Measurements from ENCODE around the gene TMPRSS9.

DNA sequence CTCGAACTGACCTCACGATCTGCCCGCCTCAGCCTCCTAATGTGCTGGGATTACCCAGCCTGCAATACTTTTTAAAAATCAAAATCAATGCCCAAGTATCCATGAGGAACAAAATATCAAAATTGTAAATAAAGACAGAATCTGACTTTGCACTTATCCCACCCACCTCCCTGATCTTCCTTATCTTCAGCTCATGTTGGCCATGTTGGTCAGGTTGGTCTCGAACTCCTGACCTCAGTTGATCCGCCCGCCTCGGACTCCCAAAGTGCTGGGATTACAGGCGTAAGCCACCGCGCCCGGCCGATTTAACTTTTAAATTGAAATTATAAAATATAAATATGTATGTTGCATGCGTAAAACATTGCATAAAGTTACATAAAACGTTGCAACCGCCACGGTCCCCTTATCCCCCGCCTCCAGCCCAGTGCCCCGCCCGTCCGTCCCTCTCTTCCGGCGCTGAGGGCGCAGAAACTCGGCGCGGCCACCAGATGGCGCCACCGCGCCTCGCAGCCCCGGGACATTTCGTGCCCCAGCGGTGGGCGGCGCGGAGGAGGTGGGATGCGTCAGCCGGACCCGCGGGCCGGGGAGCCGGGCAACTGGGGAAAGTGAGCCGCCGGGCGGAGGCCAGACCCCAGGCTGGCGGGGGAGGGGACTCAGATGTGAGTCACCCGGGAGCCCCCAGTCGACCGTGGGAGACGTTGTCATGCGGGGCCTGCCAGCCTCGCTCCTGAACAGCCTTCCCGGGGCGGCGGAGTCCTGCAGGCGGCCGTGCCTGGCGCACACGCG is 114.4 kb downstream of the TMPRSS9 start:
- TF ChIP-seq CTCF (IDR thresholded peaks at IDR 0.05), result peak; percentile 95
- no peak for TF ChIP-seq ZFX (IDR thresholded peaks at IDR 0.05; ENCODE audit: borderline replicate concordance)

All from 22Rv1 (cell line).